PC-9 (cell line): ENCODE results near the gene COASY. TPM values are rescaled to one million over a fixed set of nuclear protein-coding genes. Genes with fewer than 3 reads are reported as not detected.

Experiments used
- BruUV-seq: library from RNA; stranded (reverse); fragments of 400-500 nt; replicated peaks from 2 replicates; lab custom pipeline; 2021; lab: Mats Ljungman, UMichigan
- CTCF ChIA-PET: fragments of 300-600 bp; sonication (Branson Sonifier 250); formaldehyde crosslinking; loops from one replicate; lab custom pipeline; 2022; ENCODE audit warnings: antibody characterized with exemption; lab: Charles Lee
- POLR2A ChIA-PET: fragments of 300-600 bp; sonication (Branson Sonifier 250); formaldehyde crosslinking; loops from one replicate; lab custom pipeline; 2022; ENCODE audit warnings: antibody characterized with exemption; ENCODE audit not compliant: unreplicated experiment; lab: Charles Lee
- DNase-seq, 2 experiments: peaks; one replicate each; pipeline versions ENCODE4 v3.0.0 to v3.0.0-alpha.2; 2015 to 2022; ENCODE audit warnings: mixed read lengths in 1 of 2
- H2AFZ ChIP-seq: fragments of 200-600 bp; sonication (generic); 2 replicates; pipeline ENCODE4 v1.8.1; 2017; ENCODE audit warnings: antibody characterized with exemption
- H3F3A ChIP-seq: fragments of 200-600 bp; sonication (generic); 2 replicates; pipeline ENCODE4 v1.8.1; 2017; ENCODE audit warnings: antibody characterized with exemption, mild to moderate bottlenecking, low read depth; ENCODE audit not compliant: insufficient read depth
- H3K27ac ChIP-seq: fragments of 200-600 bp; sonication (generic); 2 replicates; pipeline ENCODE4 v1.6.1; 2016; ENCODE audit warnings: mixed run types
- H3K27me3 ChIP-seq: fragments of 200-600 bp; sonication (generic); 2 replicates; pipeline ENCODE4 v1.6.1; 2016; ENCODE audit warnings: low read depth, mixed run types; ENCODE audit not compliant: insufficient read depth
- H3K36me3 ChIP-seq: fragments of 200-600 bp; sonication (generic); 2 replicates; pipeline ENCODE4 v1.6.1; 2016; ENCODE audit warnings: low read depth, mixed run types
- H3K4me1 ChIP-seq: fragments of 200-600 bp; sonication (generic); replicated peaks from 2 replicates; pipeline ENCODE4 v1.6.1; 2016; ENCODE audit warnings: mixed run types; ENCODE audit not compliant: insufficient read depth
- H3K4me2 ChIP-seq: fragments of 200-600 bp; sonication (generic); 2 replicates; pipeline ENCODE4 v1.6.1; 2017; ENCODE audit warnings: mixed run types
- H3K4me3 ChIP-seq: fragments of 200-600 bp; sonication (generic); 2 replicates; pipeline ENCODE4 v1.6.1; 2016; ENCODE audit warnings: mixed run types
- H3K79me2 ChIP-seq: fragments of 200-600 bp; sonication (generic); 2 replicates; pipeline ENCODE4 v1.6.1; 2017; ENCODE audit warnings: low read depth, mixed run types
- H3K9me2 ChIP-seq: fragments of 200-600 bp; sonication (generic); 2 replicates; pipeline ENCODE4 v1.8.1; 2017; ENCODE audit warnings: mild to moderate bottlenecking; ENCODE audit not compliant: insufficient read depth
- H3K9me3 ChIP-seq: fragments of 200-600 bp; sonication (generic); 2 replicates; pipeline ENCODE4 v1.8.1; 2016; ENCODE audit warnings: low read depth; ENCODE audit not compliant: insufficient read depth
- H4K20me1 ChIP-seq: fragments of 200-600 bp; sonication (generic); 2 replicates; pipeline ENCODE4 v1.8.1; 2017; ENCODE audit not compliant: insufficient read depth
- EZH2 ChIP-seq: fragments of 200-600 bp; sonication (generic); IDR thresholded peaks from 2 replicates; pipeline ENCODE4 v1.8.0; 2017; ENCODE audit warnings: antibody characterized with exemption, low read depth
- intact Hi-C: fragments of 100-400 bp; cut with micrococcal nuclease; formaldehyde crosslinking; loops from one replicate; pipeline ENCODE4 v1.10.0; 2022; ENCODE audit not compliant: unreplicated experiment
- total RNA-seq: library from RNA; stranded (reverse); gene quantifications from 2 replicates; pipeline ENCODE4 v1.2.3, GENCODE V29; 2021
- TF ChIP-seq, protein P1 (sequence below): fragments of 200-600 bp; sonication (generic); conservative IDR thresholded peaks from 2 replicates; pipeline ENCODE4 v1.6.1; 2017; ENCODE audit warnings: mixed run types, antibody characterized with exemption, mild to moderate bottlenecking, moderate library complexity

COASY gene
- total RNA-seq, 1 experiment from 2014 or later = 152 TPM

DNA sequence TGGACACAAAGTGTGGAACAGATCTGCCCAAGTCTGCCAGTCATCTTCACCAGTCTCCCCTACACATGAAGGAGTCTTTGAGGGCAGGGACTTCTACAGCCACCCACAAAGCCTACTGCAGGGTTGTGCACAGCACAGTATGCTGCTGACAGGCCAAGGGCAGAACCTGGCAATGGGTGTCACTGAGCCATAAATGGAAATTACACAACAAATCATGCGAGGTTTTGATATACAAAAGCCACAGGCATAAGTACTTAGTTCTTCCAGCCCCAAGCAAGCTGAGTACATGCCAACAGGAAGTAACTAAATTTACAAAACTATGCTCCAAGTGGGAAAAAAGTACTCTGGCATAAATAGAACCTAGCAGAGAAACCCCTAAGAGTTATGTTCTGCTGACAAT is 23.4 kb downstream of the COASY start:
- no peaks in the 10 kb centered on the region for H3K9me3 ChIP-seq
- H3K4me1 ChIP-seq = no peaks in the 10 kb centered on the region
- ChIA-PET CTCF (no interaction called here), POLR2A (no interaction called here)
- no peak overlapping the region for H3K4me2 ChIP-seq
- DNase-seq = no peak
- H2AFZ ChIP-seq = no peak overlapping the region
- no TSS peak for BruUV-seq
- no peak overlapping the region for H3K27ac ChIP-seq
- intact Hi-C loops = no loop called here
- no peaks in the 10 kb centered on the region for H3K79me2 ChIP-seq
- H3F3A ChIP-seq = peaks cover 16% of the 10 kb centered on the region; the same call in 1 of the 2 replicates
- H3K36me3 ChIP-seq = peaks cover 18% of the 10 kb centered on the region
- TF ChIP-seq EZH2 = no peak
- TF ChIP-seq, protein P1, sequence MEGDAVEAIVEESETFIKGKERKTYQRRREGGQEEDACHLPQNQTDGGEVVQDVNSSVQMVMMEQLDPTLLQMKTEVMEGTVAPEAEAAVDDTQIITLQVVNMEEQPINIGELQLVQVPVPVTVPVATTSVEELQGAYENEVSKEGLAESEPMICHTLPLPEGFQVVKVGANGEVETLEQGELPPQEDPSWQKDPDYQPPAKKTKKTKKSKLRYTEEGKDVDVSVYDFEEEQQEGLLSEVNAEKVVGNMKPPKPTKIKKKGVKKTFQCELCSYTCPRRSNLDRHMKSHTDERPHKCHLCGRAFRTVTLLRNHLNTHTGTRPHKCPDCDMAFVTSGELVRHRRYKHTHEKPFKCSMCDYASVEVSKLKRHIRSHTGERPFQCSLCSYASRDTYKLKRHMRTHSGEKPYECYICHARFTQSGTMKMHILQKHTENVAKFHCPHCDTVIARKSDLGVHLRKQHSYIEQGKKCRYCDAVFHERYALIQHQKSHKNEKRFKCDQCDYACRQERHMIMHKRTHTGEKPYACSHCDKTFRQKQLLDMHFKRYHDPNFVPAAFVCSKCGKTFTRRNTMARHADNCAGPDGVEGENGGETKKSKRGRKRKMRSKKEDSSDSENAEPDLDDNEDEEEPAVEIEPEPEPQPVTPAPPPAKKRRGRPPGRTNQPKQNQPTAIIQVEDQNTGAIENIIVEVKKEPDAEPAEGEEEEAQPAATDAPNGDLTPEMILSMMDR = no peak
- no peaks in the 10 kb centered on the region for H4K20me1 ChIP-seq
- H3K9me2 ChIP-seq = no peaks in the 10 kb centered on the region
- H3K4me3 ChIP-seq = no peak overlapping the region
- H3K27me3 ChIP-seq = no peaks in the 10 kb centered on the region

DNA sequence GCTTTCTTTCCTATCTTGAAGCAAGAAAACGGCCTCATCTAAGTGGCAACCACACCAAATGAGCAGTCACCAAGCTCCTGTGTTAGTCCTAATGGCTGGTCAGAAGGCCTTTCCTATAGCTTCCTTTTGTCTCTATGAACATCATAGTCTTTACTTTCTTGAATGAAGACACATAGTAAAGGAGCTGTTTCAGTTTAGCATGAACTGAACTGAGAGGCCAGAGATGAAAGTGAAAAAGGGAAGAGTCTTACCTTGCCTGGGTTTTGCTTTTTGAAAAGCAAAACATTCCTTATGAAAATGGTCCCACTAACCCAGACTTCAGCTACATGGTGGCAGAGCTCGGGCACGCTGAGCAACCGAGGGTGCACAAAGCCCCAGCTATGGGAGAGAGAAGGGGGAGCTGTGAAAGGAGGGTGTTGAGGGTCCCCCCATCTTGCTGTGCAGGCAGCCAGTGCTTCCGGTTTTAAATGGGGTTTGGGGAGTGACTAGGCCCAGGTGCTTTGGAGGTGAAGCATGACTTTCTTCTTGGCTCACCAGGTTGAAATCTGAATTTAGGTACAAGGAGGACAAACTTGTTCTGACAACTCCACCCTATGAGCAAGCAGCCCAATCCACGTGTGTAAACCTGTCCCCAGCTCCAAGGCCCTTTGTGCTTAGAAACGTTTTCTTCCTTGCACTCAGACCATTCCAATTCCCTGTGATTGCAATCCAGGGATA is 24.7 kb downstream of the COASY start:
- BruUV-seq = no TSS peak
- no peak for DNase-seq
- no peaks in the 10 kb centered on the region for H3K79me2 ChIP-seq
- H3K4me1 ChIP-seq = no peaks in the 10 kb centered on the region
- ChIA-PET CTCF (no interaction called here), POLR2A (no interaction called here)
- H4K20me1 ChIP-seq = no peaks in the 10 kb centered on the region
- no peak overlapping the region for H2AFZ ChIP-seq
- H3K4me3 ChIP-seq = no peak overlapping the region
- H3K27me3 ChIP-seq = no peaks in the 10 kb centered on the region
- no peak overlapping the region for H3K4me2 ChIP-seq
- peaks cover 20% of the 10 kb centered on the region for H3K36me3 ChIP-seq
- H3F3A ChIP-seq = peaks cover 12% of the 10 kb centered on the region; the same call in 1 of the 2 replicates
- TF ChIP-seq EZH2 = no peak
- TF ChIP-seq, protein P1 = no peak
- H3K9me3 ChIP-seq = no peaks in the 10 kb centered on the region
- H3K9me2 ChIP-seq = no peaks in the 10 kb centered on the region
- no peak overlapping the region for H3K27ac ChIP-seq
- intact Hi-C loops = no loop called here

DNA sequence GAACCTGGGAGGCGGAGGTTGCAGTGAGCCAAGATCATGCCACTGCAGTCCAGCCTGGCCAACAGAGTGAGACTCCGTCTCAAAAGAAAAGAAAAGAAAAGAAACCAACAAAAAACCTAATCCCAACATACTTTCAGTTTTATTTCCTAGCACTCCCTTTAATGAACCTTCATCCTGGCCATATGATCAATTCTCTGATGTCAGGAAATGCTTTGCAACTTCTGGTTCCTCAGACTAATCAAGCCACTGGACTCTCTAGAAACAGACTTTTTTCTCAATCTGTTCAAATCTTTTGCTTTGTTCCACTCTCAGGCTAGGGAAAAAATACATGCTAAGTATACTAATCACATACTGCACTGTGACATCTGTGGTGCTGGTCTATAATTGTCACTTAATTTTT is 28.9 kb downstream of the COASY start:
- no peak overlapping the region for H3K4me3 ChIP-seq
- POLR2A ChIA-PET = no interaction called here
- no TSS peak for BruUV-seq
- H4K20me1 ChIP-seq = no peaks in the 10 kb centered on the region
- no peak overlapping the region for H2AFZ ChIP-seq
- intact Hi-C loops = no loop called here
- H3K9me2 ChIP-seq = no peaks in the 10 kb centered on the region
- H3K36me3 ChIP-seq = peaks cover 10% of the 10 kb centered on the region; the same call in 1 of the 2 replicates
- H3K9me3 ChIP-seq = no peaks in the 10 kb centered on the region
- H3K4me1 ChIP-seq = no peaks in the 10 kb centered on the region
- H3K27me3 ChIP-seq = no peaks in the 10 kb centered on the region
- peaks cover 4% of the 10 kb centered on the region; the same call in 1 of the 2 replicates for H3F3A ChIP-seq
- no peak overlapping the region for H3K27ac ChIP-seq
- no peaks in the 10 kb centered on the region for H3K79me2 ChIP-seq
- H3K4me2 ChIP-seq = no peak overlapping the region
- CTCF ChIA-PET = no interaction called here
- no peak for DNase-seq
- TF ChIP-seq, protein P1 = no peak
- no peak for TF ChIP-seq EZH2
